HG03280 (cell line): ENCODE results near the gene KRT86.
"Not testable (repeated sequence)": the region's sequence is repeated elsewhere in the genome, so short reads cannot be mapped to it uniquely, and the experiment has no call there.

Experiments
- ATAC-seq: cut with Tn5 transposase; IDR thresholded peaks from one replicate; pipeline ENCODE4 v1.9.1; 2021; ENCODE audit warnings: mild to moderate bottlenecking, moderate library complexity; ENCODE audit not compliant: unreplicated experiment

Gene KRT86

DNA sequence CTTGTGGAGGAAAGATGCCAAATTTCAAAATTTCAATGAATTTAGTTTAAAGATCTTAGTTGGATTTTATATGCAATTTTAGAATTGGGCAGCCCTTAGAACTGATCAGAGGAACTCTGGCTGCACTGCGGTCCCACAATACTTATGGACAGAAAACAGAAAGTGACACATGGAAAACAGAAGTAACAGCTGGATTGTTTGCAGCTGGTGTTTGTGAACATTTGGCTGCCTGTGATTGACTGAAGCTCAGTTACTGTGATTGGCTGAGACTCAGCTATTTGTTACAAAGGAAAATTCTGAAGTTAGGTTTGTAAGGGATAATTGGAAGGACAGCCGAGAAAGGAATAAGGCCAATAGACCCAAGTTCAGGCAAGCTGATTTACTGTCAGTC is 10.0 kb upstream of the KRT86 start:
- no peak for ATAC-seq

- ATAC-seq: no peak
Measured at GRCh38 chr12:52266514-52266913, 7.9 kb upstream of the KRT86 start.

DNA sequence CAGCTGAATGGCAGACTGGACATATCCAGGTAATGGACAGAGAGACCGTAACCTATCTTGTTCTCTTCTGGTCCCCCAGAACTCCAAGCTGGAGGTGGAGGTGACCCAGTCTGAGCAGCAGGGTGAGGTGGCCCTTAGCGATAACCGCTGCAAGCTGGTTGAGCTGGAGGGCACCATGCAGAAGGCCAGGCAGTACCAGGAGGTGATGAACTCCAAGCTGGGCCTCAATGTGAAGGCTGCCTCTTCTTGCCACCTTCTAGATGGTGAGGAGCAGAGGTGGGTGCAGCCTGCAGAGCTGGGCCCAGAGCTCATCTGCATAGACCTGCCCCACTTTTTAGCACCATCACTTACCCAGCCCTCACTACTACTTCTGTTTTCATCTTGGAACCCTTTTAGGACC is 7.2 kb upstream of the KRT86 start:
- no peak for ATAC-seq

DNA sequence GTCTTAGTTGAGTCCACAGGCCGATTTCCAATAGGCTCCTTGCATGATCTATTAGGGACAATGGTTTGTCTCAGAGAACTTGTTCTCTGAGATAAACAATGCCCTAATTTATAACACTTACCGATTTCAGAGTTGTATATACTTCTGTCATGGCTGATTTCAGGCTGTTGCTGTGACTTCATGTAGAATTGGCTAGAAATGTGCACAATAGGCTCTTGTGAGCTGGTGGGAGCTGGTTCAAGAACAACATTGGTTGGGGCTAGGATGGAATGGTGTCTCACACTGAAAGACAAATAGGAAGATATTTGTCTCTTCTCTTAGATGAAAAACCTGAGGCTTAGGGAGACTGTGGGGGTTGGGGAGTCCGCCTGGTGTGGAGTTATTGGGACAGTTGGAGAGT is 6.7 kb upstream of the KRT86 start:
- ATAC-seq: no peak

DNA sequence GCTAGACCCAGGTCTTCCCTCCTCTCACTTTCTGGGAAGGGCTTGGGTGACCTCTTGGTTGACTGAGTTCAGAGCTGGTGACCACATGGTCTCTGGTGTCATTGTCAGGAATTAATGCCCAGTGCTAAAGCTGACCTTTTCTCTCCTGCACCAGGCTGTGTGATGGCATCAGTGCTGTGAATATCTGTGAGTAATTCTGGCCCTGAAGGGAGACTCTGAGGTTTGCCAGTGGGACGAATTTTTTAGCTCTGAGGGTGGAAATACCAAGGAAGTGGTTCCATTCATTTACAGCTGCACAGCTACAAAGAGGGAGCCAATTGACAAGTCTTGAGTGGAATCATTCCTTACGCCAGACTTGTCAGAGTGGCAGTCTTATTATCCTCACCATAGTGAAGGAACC is 6.2 kb upstream of the KRT86 start:
- no peak for ATAC-seq

DNA sequence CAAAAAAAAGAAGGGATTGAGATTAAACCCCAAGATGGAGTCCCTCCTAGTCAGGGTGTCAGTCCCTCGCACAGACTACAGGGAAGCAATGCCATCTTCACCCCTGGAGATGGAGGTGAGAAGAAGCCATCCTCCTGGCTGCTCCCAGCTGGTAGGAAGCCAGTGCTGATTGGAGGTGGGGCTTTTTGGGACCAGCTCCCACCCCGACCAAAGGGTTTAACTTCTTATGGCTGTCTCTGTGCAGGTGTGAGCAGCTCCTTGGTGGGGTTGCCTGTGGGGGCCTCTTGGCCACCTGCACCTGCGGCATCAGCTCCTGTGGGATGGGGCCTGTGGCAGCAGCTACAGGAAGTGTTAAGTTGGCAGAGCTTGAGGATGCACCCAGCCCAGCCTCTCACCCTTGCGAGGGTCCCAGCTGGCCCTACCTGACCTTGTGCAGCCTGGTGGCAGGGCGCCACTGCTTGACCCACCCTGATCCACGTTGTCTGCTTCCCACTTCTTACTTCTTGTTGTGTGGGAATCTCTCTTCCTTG is 3.8 kb upstream of the KRT86 start:
- no peak for ATAC-seq

- no peak for ATAC-seq
Measured at GRCh38 chr12:52271158-52271557, 3.3 kb upstream of the KRT86 start.

DNA sequence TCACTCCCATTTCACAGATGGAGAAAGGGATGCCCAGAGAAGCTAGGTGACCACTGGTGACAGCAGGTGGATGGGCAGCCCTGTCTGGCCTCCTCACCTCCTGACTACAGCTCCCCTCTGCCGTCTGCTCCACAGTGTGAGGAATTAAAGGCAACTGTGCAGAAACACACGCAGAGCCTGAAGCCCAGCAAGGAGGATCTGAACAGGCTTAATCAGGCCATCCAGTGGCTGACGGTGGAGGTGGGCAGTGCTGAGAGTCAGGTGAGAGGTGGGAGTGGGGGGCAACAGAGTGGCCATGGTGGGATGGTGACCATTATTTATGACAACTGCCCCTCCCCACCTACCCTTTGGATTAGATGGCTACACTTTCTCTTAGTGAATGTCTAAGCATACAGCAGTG is 1.2 kb downstream of the KRT86 start:
- no peak for ATAC-seq

GRCh38 chr12:52277486-52278245 is 3.2 kb downstream of the KRT86 start:
- no peak for ATAC-seq

DNA sequence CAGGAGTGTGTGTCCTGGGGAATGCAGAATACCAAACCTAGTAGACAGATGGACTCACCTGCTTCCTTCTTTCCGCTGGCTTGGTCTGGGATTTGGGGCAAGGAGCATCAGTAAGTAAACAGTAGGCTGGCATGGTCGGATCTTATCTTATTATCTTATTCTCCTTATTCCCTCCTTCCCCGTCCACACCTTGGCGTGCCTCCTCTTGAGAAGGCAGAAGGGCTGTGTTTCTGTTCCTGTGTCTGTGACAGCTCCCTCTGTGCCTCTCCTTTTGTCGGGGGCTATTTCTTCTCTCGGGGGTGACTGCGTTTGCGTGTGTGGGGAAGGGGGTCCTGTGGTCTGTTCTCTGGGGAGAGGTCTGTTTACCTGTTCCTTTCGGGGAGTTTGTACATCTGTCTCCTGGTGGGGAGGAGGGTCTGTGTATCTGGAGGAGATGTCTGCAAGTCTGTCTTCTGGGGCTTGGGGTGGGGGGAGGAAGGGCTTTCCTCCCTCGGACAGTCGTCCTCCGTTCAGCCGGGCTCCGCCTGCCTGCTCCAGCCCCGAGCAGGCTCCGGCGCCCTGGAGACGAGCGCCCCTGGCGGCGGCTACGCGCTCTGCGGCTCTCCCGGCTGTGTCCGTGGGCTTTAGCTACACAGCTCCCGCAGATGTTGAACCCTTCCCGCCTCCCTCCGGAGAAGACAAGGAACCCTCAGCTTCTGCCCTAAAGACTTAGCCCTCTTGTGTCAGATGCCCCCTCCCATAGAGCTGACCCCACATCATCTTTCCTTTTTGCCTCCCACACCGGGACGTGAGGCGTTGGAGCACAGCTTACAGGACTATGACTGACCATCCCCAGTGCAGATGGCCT is 4.4 kb downstream of the KRT86 start:
- ATAC-seq: peak; percentile 87

- ATAC-seq: no peak
Measured at GRCh38 chr12:52279422-52280318, 5.2 kb downstream of the KRT86 start.

DNA sequence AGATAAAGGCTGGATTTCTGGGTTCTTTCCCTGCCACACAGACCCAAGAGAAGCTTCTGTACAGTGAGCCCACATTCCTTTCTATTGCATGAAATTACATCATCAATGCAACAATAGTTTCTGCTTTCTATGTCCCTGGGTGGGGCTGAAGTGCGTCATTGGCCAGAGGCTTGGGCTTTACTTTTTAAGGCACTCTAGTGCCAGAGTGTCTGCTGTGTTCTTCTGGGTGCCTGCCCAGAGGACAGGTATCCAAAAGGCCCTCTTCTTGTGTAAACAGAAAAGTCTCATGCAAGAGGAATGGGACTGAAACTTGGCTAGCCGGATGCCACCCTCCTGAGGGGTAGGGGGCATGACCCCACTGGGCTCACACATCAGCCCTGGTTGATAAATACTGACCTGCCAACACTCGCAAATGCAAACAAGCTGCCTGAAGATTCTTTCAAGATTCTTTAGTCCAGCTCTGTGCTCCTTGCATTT is 5.9 kb downstream of the KRT86 start:
- no peak for ATAC-seq

- no peak for ATAC-seq
Measured at GRCh38 chr12:52280796-52281560, 6.5 kb downstream of the KRT86 start.

DNA sequence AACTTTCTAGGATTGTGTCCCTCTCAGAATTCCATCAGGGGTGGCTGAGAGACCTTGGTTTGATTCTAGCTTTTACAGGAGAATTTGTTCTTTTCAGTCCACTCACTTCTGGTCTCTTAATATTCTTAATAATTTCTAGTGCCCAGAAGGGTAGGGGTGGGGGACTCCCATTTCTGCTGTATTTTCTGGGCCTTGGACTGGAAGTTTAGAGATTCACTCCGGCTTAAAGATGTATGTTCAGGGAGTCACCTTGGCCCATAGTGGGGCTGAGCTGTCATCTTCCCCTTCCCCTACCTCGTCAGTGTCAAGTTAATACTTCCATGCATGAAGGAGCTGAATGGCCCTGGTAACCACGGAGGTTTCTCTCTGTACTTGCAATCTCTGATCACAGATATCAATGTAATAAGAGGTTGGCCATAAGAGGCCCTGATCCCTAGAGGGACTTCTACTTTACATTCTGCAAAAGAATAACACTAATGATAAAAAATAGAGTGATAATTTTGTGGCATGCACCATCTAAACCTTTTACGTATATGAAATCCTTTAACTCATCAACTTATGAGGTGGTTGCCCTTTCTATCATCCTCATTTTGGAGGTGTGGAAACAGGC is 10.2 kb downstream of the KRT86 start:
- no peak for ATAC-seq

- ATAC-seq: no peak
Measured at GRCh38 chr12:52285172-52285745, 10.8 kb downstream of the KRT86 start.

DNA sequence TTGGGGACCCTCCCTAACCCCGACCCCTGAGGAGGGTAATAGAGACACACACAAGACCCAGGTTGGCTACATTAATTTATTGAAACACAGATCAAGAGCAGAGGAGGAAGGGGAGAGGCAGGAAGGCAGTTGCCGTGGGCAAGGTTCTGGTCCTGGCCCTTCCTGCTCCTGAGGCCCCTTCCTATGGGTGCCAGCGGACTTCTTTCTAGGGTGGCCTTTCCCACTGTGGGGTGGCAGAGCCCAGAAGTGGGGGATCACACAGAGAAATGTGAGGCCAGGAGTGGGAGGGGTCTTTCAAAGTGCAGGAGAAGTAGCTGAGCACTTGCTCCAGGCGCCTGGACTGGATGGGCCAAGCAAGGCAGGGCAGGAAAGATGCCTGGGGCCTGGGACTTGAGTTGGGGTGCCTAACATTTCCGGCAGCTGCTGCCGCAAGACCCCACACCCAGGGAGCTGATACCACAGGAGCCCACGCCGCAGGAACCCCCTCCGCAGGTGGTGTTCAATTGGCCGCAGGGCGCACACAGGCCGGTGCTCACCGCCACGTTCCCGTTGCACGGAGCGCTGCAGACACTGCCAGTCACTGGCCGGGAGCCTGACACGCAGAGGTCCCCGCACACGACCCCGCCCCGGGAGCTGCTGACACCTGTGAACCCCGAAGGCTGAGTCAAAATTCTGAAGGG is 11.5 kb downstream of the KRT86 start:
- ATAC-seq: no peak

- ATAC-seq: not testable (repeated sequence)
Measured at GRCh38 chr12:52286857-52287785, 12.7 kb downstream of the KRT86 start.
